Measurements from ENCODE around the gene SHCBP1.

GRCh38 chr16:46586011-46586577, 35.1 kb downstream of the SHCBP1 start:
- TF ChIP-seq CTCF (IDR thresholded peaks at IDR 0.05) (no peak), EZH2 (IDR thresholded peaks at IDR 0.05; ENCODE audit: borderline replicate concordance, insufficient read depth, low read depth, low read length, poor library complexity, severe bottlenecking) (no peak)
